Activated naive CD4-positive, alpha-beta T cell treated with anti-CD3 and anti-CD28 coated beads, Interleukin-2, amount 50 U/mL, for 72 hours (primary cell): ENCODE data around the gene ARHGEF2. TPM values are rescaled to one million over a fixed set of nuclear protein-coding genes. Genes with fewer than 3 reads are reported as not detected.
"Not testable (repeated sequence)": the region's sequence is repeated elsewhere in the genome, so short reads cannot be mapped to it uniquely, and the experiment has no call there.

Experiments used
- ATAC-seq, 2 donors: fragments of 150-1000 bp; cut with Tn5 transposase; 2 replicates each; pipeline ENCODE4 v1.10.0; 2021; ENCODE audit warnings: mild to moderate bottlenecking in 2 of 2, moderate library complexity in 2 of 2
- DNase-seq, 2 donors: peaks; one replicate each; pipeline ENCODE4 v3.0.0; 2021 to 2022; ENCODE audit warnings: low spot score in 2 of 2
- H3K27ac Mint-ChIP-seq, 2 donors: one replicate each; pipeline ENCODE4 v1.8.0; 2022; ENCODE audit warnings: mild to moderate bottlenecking in 2 of 2, mixed read lengths in 2 of 2
- H3K36me3 Mint-ChIP-seq, 2 donors: one replicate each; pipeline ENCODE4 v1.8.0; 2022; ENCODE audit warnings: mixed read lengths in 2 of 2
- H3K9me3 Mint-ChIP-seq, 2 donors: one replicate each; pipeline ENCODE4 v1.8.0; 2022; ENCODE audit warnings: mixed read lengths in 2 of 2
- total RNA-seq, 2 donors: library from RNA; stranded (reverse); gene quantifications; one replicate each; pipeline ENCODE4 v1.2.3, GENCODE V29; 2022

ARHGEF2 gene
- total RNA-seq, 2 donors from 2014 or later: 131 to 238 TPM

GRCh38 chr1:156001662-156002171, 23.4 kb upstream of the ARHGEF2 start:
- no peak for ATAC-seq
- peak overlapping the region; percentile 24 to 67 for H3K27ac Mint-ChIP-seq
- H3K36me3 Mint-ChIP-seq: no peaks in the 10 kb centered on the region
- no peak for DNase-seq
- H3K9me3 Mint-ChIP-seq: no peaks in the 10 kb centered on the region

GRCh38 chr1:156001021-156001661, 22.8 kb upstream of the ARHGEF2 start:
- no peaks in the 10 kb centered on the region for H3K36me3 Mint-ChIP-seq
- peak overlapping the region; percentile 24 to 67 for H3K27ac Mint-ChIP-seq
- DNase-seq (no peak), ATAC-seq (no peak)
- no peaks in the 10 kb centered on the region for H3K9me3 Mint-ChIP-seq

- Mint-ChIP-seq H3K36me3 (no peaks in the 10 kb centered on the region), H3K27ac (no peak overlapping the region), H3K9me3 (no peaks in the 10 kb centered on the region)
- no peak for ATAC-seq
- no peak for DNase-seq
These were observed 21.6 kb upstream of the ARHGEF2 start for GRCh38 chr1:155999964-156000363.

- no peaks in the 10 kb centered on the region for H3K36me3 Mint-ChIP-seq
- DNase-seq: no peak
- no peaks in the 10 kb centered on the region for H3K9me3 Mint-ChIP-seq
These were observed 17.8 kb upstream of the ARHGEF2 start for GRCh38 chr1:155996166-155996565.

GRCh38 chr1:155993595-155993994, 15.2 kb upstream of the ARHGEF2 start:
- Mint-ChIP-seq H3K36me3 (no peaks in the 10 kb centered on the region), H3K9me3 (no peaks in the 10 kb centered on the region), H3K27ac (peak overlapping the region in 1 of 2 donors; percentile 46)
- DNase-seq (no peak), ATAC-seq (no peak)

More at GRCh38 chr1:155996166-155996565, 17.8 kb upstream of the ARHGEF2 start:
- ATAC-seq: no peak
- H3K27ac Mint-ChIP-seq: no peak overlapping the region

GRCh38 chr1:155990005-155990739, 11.8 kb upstream of the ARHGEF2 start:
- Mint-ChIP-seq H3K27ac (peak overlapping the region in 1 of 2 donors; percentile 76), H3K9me3 (no peaks in the 10 kb centered on the region)
- ATAC-seq: peak in 1 of 2 donors; percentile 25

GRCh38 chr1:155989242-155990004, 11.1 kb upstream of the ARHGEF2 start:
- no peaks in the 10 kb centered on the region for H3K9me3 Mint-ChIP-seq
- DNase-seq: peak; percentile 83 to 88
- H3K36me3 Mint-ChIP-seq: no peaks in the 10 kb centered on the region
- H3K27ac Mint-ChIP-seq: peak overlapping the region; percentile 76 to 77
- peak; percentile 96 to 97 for ATAC-seq

More at GRCh38 chr1:155990005-155990739, 11.8 kb upstream of the ARHGEF2 start:
- DNase-seq: no peak
- no peaks in the 10 kb centered on the region for H3K36me3 Mint-ChIP-seq

GRCh38 chr1:155984903-155985645, 6.7 kb upstream of the ARHGEF2 start:
- peaks cover 13 to 14% of the 10 kb centered on the region in 2 donors for H3K36me3 Mint-ChIP-seq
- DNase-seq, H3K27ac Mint-ChIP-seq, ATAC-seq, H3K9me3 Mint-ChIP-seq: not testable (repeated sequence)

GRCh38 chr1:155984341-155984740, 6.0 kb upstream of the ARHGEF2 start:
- H3K36me3 Mint-ChIP-seq: peaks cover 20 to 22% of the 10 kb centered on the region in 2 donors
- DNase-seq: no peak
- no peak for ATAC-seq
- no peaks in the 10 kb centered on the region for H3K9me3 Mint-ChIP-seq
- no peak overlapping the region for H3K27ac Mint-ChIP-seq

GRCh38 chr1:155983191-155984024, 5.1 kb upstream of the ARHGEF2 start:
- ATAC-seq: peak; percentile 12 to 20
- Mint-ChIP-seq H3K27ac (peak overlapping the region; percentile 62 to 66), H3K9me3 (no peaks in the 10 kb centered on the region), H3K36me3 (peaks cover 25% of the 10 kb centered on the region in 2 donors)
- DNase-seq: no peak

GRCh38 chr1:155982106-155982505, 3.8 kb upstream of the ARHGEF2 start:
- H3K9me3 Mint-ChIP-seq: no peaks in the 10 kb centered on the region

GRCh38 chr1:155981266-155982088, 3.1 kb upstream of the ARHGEF2 start:
- Mint-ChIP-seq H3K36me3 (peaks cover 38% of the 10 kb centered on the region in 2 donors), H3K27ac (peak overlapping the region; percentile 85 to 89), H3K9me3 (no peaks in the 10 kb centered on the region)
- no peak for ATAC-seq
- no peak for DNase-seq

More at GRCh38 chr1:155982106-155982505, 3.8 kb upstream of the ARHGEF2 start:
- Mint-ChIP-seq H3K36me3 (peaks cover 31% of the 10 kb centered on the region in 2 donors), H3K27ac (peak overlapping the region in 1 of 2 donors; percentile 89)
- DNase-seq (no peak), ATAC-seq (no peak)

GRCh38 chr1:155979597-155980343, 1.4 kb upstream of the ARHGEF2 start:
- ATAC-seq: no peak
- no peaks in the 10 kb centered on the region for H3K9me3 Mint-ChIP-seq
- H3K27ac Mint-ChIP-seq: peak overlapping the region; percentile 89 to 96
- peaks cover 46 to 55% of the 10 kb centered on the region in 2 donors for H3K36me3 Mint-ChIP-seq
- no peak for DNase-seq

GRCh38 chr1:155978973-155979429, 654 bp upstream of the ARHGEF2 start:
- DNase-seq (no peak), ATAC-seq (peak; percentile 3 to 11)
- H3K9me3 Mint-ChIP-seq: no peaks in the 10 kb centered on the region
- peaks cover 53 to 63% of the 10 kb centered on the region in 2 donors for H3K36me3 Mint-ChIP-seq
- H3K27ac Mint-ChIP-seq: peak overlapping the region; percentile 89 to 96
